Stimulated activated CD4-positive, alpha-beta T cell treated with anti-CD3 and anti-CD28 coated beads, Interleukin-4, amount 100 ng/mL, for 1 hour (primary cell): Measurements from ENCODE around the gene NUTF2.

Experiments used
- DNase-seq: peaks from one replicate; pipeline ENCODE4 v3.0.0-alpha.2; 2020

Gene NUTF2

DNA sequence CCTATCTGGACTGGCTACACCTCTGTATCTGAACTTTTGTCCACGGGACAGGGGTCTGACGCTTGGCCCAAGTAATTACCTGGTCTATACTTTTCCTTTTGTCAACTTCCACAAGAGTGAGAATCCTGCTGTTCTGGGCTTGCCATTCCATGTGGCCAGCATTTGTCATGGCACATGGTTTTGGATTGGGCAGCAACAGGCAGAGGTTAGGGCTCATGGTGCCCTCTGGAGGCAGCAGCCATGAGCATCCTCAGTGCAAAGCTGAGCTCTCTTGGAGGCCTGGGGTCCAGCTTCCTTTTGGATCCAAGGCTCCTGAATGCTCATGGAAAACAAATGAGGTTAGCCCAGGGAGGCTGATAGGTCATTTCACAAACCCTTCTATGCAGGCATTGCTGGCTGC lies 18.6 kb downstream of the NUTF2 start:
- no peak for DNase-seq

DNA sequence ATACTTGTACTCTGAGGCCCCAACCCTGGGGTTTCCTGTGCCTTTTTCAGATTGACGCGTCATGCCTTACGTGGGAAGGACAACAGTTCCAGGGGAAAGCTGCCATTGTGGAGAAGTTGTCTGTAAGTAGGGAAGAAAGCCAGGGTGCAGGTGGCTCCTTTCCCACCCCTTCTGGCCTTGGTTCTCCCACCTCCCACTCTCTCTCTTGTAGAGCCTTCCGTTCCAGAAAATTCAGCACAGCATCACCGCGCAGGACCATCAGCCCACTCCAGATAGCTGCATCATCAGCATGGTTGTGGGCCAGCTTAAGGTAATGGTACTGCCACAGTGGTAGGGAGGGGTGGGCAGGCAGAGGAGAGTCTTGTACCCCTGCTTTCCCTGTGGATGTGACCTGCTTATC lies 21.6 kb downstream of the NUTF2 start:
- no peak for DNase-seq

DNA sequence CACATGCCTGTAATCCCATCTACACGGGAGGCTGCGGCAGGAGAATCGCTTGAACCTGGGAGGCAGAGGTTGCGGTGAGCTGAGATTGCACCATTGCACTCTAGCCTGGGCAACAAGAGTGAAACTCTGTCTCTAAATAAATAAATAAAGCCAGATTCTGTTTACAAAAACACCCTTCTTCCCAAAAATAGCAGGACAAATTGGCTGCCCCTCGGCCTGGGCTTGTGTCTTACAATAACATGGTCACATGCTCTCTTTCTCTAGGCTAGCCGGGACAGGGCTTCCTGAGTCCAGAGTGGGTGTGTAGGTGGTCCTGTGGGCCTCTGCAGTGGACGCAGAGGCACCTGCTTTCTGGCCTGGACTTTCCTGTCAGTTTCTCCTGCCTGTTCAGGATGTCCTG lies 22.9 kb downstream of the NUTF2 start:
- no peak for DNase-seq

DNA sequence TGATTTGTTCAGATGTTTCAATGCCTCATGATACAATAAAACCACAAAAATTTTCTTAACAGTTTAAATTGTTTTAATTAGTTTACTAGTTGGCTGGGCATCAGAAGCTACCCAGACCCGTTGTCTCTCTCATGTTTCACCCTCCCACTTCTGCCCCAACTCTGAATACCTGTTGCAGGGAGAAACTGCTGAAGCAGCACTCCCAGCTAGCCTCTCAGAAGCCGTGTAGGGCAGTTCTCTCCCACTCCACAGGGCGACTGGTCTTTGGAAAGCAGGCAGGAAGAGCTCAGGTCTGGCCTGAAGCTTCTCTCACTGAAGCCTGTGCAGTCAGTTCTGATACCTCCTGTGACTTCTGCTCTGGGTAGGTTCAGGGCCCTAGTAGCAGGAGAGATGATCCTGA lies 24.5 kb downstream of the NUTF2 start:
- DNase-seq: no peak

- no peak for DNase-seq
Measured at GRCh38 chr16:67872131-67872630, 25.4 kb downstream of the NUTF2 start.

DNA sequence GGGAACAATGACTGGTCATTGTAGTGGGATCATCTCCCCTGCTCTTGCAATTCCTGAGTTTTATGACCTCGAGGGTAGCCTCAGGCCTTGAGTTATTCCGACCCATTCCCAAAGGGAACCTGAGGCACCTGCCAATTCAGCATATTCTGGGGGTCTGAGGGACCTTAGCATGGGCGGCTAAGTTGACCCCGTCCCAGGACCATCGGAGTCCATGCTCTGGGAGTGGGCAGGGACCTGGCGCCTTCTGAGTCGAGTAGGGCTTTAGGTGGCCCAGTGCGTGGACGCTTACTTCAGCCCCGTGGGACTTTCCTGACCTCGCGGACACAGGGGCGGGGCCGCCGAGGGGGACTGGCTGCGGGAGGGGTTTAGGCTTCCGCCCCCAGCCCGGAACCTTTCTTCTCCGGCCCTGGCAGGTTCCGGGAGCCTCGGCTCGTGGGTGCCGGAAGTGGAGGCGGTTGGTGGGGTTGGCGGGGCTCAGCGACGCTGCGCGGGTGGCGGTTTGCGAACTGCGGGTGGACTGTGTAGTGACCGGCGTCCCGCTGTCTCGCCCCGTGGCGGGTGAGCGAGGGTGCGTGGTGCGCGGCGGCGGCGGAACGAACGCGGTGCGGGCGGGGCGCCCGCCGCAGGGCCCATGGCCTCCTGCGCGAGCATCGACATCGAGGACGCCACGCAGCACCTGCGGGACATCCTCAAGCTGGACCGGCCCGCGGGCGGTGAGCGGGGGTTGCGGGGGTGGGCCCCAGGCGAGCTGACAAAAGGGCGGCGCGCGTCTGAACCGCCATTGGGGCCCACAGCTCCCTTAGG lies 26.1 kb downstream of the NUTF2 start, which contains the start of gene EDC4:
Gene EDC4 (plus strand): TSS at position 422 of the 804 bp plus-strand sequence. CDS start 210 bp downstream, at position 632.
- peak; percentile 88 for DNase-seq

DNA sequence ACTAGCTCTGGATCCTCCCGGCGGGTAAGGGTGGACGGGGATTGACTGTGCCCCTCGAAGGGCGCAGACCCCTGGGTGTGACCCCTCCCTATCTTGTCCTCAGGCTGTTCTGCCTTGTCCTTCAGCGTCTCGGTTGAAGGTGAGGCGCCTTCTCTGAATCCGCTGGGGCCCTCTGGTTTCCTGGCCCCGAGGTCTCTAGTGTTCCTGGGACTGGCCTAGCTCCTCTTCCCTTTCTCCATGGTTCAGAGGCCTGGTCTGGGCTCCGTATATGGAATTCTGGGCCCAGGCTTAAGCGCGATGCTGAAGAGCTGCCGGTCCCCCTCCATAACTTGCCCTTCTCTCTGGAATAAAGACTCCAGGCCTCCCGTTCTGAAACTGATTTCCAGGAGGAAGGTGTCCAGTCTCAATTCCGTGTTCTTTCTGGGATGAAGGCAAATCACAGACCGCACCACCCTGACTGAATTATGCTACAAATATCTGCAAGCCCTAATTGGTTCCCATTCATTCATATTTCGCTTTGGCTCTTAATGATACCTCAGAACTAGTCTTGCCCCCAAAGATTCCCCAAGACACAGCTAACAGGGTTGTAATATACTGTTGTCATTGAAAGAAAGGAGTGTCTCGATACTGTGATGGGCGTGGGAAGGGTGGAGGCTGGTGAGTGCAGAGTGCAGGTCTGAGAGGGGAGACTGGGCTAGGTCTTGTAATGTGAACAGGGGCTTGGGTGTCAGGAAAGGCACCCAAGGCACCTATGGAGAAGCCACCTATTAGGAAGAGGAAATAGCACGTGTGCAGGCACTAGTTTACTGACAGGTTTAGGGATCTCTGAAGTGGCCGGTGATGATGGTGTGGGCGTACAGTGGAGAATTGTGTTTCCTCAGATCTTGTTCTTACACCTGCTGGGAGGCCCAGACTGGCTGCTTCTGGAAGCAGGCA lies 27.0 kb downstream of the NUTF2 start:
- DNase-seq: no peak

- DNase-seq: no peak
Measured at GRCh38 chr16:67874372-67874771, 27.6 kb downstream of the NUTF2 start.

- no peak for DNase-seq
Measured at GRCh38 chr16:67877064-67877463, 30.3 kb downstream of the NUTF2 start.

- DNase-seq: no peak
Measured at GRCh38 chr16:67878232-67878631, 31.5 kb downstream of the NUTF2 start.

DNA sequence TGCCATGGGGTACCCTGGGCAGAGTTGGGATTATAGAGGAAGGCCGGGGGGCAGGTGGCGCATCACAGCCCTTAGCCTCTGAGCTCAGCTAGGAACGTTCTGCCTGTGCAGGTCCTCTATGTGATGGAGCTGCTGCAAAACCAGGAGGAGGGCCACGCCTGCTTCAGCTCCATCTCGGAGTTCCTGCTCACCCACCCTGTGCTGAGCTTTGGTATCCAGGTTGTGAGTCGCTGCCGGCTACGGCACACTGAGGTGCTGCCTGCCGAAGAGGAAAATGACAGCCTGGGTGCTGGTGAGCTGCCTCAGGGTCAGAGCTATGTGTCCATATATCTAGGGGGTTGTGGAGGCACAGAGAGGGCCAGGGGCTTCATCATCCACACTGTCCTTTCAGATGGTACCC lies 32.1 kb downstream of the NUTF2 start:
- DNase-seq: no peak

DNA sequence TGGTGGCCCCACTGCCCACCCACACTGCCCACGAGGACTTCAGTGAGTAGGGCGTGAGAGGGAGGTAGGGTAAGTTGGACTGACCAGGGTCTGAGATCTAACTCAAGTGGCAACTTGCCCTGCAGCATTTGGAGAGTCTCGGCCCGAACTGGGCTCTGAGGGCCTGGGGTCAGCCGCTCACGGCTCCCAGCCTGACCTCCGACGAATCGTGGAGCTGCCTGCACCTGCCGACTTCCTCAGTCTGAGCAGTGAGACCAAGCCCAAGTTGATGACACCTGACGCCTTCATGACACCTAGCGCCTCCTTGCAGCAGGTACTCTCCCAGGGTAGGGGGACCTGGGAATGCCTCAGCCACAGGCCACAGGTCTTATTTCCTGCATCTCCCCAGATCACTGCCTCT lies 32.7 kb downstream of the NUTF2 start:
- no peak for DNase-seq

GRCh38 chr16:67879936-67880335 lies 33.2 kb downstream of the NUTF2 start:
- DNase-seq: no peak

GRCh38 chr16:67880584-67880983 lies 33.9 kb downstream of the NUTF2 start:
- no peak for DNase-seq

DNA sequence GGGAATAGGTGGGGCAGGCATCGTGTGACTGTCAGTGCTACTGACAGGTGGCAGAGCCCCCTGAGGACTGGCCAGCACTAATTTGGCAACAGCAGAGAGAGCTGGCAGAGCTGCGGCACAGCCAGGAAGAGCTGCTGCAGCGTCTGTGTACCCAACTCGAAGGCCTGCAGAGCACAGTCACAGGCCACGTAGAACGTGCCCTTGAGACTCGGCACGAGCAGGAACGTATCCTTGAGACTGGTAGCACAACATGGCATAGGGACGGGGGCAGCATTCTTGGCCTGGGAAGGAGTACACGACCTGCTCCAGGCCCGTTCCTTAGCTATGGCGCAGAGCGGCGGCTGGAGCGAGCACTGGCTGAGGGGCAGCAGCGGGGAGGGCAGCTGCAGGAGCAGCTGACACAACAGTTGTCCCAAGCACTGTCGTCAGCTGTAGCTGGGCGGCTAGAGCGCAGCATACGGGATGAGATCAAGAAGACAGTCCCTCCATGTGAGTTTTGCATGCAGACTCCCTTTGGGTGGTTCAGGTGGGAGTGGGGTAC lies 35.0 kb downstream of the NUTF2 start:
- no peak for DNase-seq

DNA sequence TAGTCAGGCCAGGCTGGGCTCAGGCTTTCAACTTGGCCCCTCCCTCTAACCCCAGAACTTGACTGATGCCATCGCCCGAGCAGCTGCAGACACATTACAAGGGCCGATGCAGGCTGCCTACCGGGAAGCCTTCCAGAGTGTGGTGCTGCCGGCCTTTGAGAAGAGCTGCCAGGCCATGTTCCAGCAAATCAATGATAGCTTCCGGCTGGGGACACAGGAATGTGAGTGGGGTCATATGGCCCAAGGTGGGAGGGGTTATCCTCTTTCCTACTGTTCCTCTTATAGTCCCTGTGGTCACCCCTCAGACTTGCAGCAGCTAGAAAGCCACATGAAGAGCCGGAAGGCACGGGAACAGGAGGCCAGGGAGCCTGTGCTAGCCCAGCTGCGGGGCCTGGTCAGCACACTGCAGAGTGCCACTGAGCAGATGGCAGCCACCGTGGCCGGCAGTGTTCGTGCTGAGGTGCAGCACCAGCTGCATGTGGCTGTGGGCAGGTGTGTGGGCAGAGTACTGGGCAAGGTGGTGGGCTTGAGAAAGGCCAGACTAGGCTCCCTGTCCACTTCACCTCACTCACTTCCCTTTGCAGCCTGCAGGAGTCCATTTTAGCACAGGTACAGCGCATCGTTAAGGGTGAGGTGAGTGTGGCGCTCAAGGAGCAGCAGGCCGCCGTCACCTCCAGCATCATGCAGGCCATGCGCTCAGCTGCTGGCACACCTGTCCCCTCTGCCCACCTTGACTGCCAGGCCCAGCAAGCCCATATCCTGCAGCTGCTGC lies 35.8 kb downstream of the NUTF2 start:
- no peak for DNase-seq

GRCh38 chr16:67883146-67883871 lies 36.6 kb downstream of the NUTF2 start:
- DNase-seq: no peak

DNA sequence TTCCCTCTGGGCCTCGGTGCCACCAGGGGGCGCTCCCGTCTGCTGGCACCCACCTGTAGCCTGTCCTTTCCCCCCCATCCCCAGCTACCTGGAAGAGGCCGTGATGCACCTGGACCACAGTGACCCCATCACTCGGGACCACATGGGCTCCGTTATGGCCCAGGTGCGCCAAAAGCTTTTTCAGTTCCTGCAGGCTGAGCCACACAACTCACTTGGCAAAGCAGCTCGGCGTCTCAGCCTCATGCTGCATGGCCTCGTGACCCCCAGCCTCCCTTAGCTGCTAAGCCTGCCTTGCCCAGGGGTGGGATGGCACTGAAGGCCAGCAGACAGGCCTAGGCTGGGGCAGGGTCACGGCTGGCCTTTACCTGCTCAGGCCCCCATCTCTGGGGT lies 37.1 kb downstream of the NUTF2 start:
- peak; percentile 77 for DNase-seq

- no peak for DNase-seq
Measured at GRCh38 chr16:67884684-67885083, 38.0 kb downstream of the NUTF2 start, which contains the start of gene NRN1L. TSS of gene NRN1L (plus strand) at chr16:67884885. CDS start at chr16:67884904, 19 bp downstream.

DNA sequence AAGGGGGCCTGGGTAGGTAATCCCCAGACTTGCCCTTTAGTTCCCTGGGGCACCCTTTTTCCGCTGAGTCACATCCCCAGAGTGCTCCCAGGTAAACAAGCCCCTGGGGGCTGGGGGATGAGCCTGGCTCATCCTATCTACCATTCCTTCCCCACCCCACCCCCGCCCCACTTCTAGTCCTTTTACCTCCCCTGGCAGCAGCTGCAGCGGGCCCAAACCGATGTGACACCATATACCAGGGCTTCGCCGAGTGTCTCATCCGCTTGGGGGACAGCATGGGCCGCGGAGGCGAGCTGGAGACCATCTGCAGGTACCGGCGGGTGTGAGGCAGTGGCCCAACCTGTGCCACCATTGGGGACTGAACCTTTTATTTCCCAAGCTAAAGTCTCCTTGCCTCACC lies 38.8 kb downstream of the NUTF2 start:
- no peak for DNase-seq

GRCh38 chr16:67885976-67886375 lies 39.2 kb downstream of the NUTF2 start:
- no peak for DNase-seq

GRCh38 chr16:67886387-67886786 lies 39.7 kb downstream of the NUTF2 start:
- no peak for DNase-seq
